ENCODE results near the gene CYSTM1.

Gene CYSTM1

GRCh38 chr5:140202078-140202477, 27.1 kb downstream of the CYSTM1 start:
- DNase-seq (ENCODE audit: low read depth) = no peak
- H3K4me3 ChIP-seq (ENCODE audit: low read depth, low read length) = no peak overlapping the region
- TF ChIP-seq, protein P1, sequence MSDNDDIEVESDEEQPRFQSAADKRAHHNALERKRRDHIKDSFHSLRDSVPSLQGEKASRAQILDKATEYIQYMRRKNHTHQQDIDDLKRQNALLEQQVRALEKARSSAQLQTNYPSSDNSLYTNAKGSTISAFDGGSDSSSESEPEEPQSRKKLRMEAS (IDR thresholded peaks at IDR 0.05; ENCODE audit: low read depth, low read length) = no peak
- TF ChIP-seq POLR2A (IDR thresholded peaks at IDR 0.05; ENCODE audit: extremely low read depth, insufficient read length) (no peak), MYC (IDR thresholded peaks at IDR 0.05; ENCODE audit: low read depth, low read length) (no peak)
- TF ChIP-seq, protein P2, sequence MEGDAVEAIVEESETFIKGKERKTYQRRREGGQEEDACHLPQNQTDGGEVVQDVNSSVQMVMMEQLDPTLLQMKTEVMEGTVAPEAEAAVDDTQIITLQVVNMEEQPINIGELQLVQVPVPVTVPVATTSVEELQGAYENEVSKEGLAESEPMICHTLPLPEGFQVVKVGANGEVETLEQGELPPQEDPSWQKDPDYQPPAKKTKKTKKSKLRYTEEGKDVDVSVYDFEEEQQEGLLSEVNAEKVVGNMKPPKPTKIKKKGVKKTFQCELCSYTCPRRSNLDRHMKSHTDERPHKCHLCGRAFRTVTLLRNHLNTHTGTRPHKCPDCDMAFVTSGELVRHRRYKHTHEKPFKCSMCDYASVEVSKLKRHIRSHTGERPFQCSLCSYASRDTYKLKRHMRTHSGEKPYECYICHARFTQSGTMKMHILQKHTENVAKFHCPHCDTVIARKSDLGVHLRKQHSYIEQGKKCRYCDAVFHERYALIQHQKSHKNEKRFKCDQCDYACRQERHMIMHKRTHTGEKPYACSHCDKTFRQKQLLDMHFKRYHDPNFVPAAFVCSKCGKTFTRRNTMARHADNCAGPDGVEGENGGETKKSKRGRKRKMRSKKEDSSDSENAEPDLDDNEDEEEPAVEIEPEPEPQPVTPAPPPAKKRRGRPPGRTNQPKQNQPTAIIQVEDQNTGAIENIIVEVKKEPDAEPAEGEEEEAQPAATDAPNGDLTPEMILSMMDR (IDR thresholded peaks at IDR 0.05; ENCODE audit: low read depth, low read length) = no peak

DNA sequence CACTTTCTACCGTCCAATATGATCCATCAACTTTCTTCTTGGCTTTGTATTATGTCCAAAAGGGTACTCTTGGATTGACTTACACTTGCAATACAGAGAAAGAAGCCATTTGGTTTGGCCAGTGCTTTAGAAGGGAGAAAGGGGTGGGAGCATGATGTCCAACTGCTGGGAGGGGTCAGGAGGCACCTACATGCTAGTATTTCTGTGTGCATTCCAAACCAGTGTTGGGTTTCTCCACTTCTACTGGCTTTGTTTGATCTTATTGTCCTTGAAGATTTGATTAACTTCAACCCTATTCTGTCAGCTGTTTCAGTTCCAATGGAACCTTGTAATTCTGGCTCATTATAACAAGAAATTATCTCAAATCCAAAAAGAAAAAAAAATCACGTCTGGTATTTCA, 27.6 kb downstream of the CYSTM1 start:
- no peak for DNase-seq (ENCODE audit: low read depth)
- TF ChIP-seq, protein P1 (IDR thresholded peaks at IDR 0.05; ENCODE audit: low read depth, low read length) = no peak
- TF ChIP-seq, protein P2 (IDR thresholded peaks at IDR 0.05; ENCODE audit: low read depth, low read length) = no peak
- TF ChIP-seq POLR2A (IDR thresholded peaks at IDR 0.05; ENCODE audit: extremely low read depth, insufficient read length) (no peak), MYC (IDR thresholded peaks at IDR 0.05; ENCODE audit: low read depth, low read length) (no peak)
- no peak overlapping the region for H3K4me3 ChIP-seq (ENCODE audit: low read depth, low read length)

GRCh38 chr5:140205216-140205615, 30.2 kb downstream of the CYSTM1 start:
- TF ChIP-seq, protein P2 (IDR thresholded peaks at IDR 0.05; ENCODE audit: low read depth, low read length) = no peak
- no peak for TF ChIP-seq MYC (IDR thresholded peaks at IDR 0.05; ENCODE audit: low read depth, low read length)
- TF ChIP-seq, protein P1 (IDR thresholded peaks at IDR 0.05; ENCODE audit: low read depth, low read length) = no peak
- no peak for TF ChIP-seq POLR2A (IDR thresholded peaks at IDR 0.05; ENCODE audit: extremely low read depth, insufficient read length)
- H3K4me3 ChIP-seq (ENCODE audit: low read depth, low read length) = no peak overlapping the region
- peak; percentile 50 for DNase-seq (ENCODE audit: low read depth)

- H3K4me3 ChIP-seq (ENCODE audit: low read depth, low read length) = no peak overlapping the region
- TF ChIP-seq, protein P1 (IDR thresholded peaks at IDR 0.05; ENCODE audit: low read depth, low read length) = no peak
- TF ChIP-seq POLR2A (IDR thresholded peaks at IDR 0.05; ENCODE audit: extremely low read depth, insufficient read length) = no peak
- no peak for DNase-seq (ENCODE audit: low read depth)
Observed at GRCh38 chr5:140205952-140206351, 31.0 kb downstream of the CYSTM1 start.

- H3K4me3 ChIP-seq (ENCODE audit: low read depth, low read length) = no peak overlapping the region
- TF ChIP-seq MYC (IDR thresholded peaks at IDR 0.05; ENCODE audit: low read depth, low read length) = no peak
- TF ChIP-seq, protein P2 (IDR thresholded peaks at IDR 0.05; ENCODE audit: low read depth, low read length) = no peak
- no peak for TF ChIP-seq POLR2A (IDR thresholded peaks at IDR 0.05; ENCODE audit: extremely low read depth, insufficient read length)
- TF ChIP-seq, protein P1 (IDR thresholded peaks at IDR 0.05; ENCODE audit: low read depth, low read length) = no peak
- no peak for DNase-seq (ENCODE audit: low read depth)
Observed at GRCh38 chr5:140207250-140207964, 32.4 kb downstream of the CYSTM1 start.

DNA sequence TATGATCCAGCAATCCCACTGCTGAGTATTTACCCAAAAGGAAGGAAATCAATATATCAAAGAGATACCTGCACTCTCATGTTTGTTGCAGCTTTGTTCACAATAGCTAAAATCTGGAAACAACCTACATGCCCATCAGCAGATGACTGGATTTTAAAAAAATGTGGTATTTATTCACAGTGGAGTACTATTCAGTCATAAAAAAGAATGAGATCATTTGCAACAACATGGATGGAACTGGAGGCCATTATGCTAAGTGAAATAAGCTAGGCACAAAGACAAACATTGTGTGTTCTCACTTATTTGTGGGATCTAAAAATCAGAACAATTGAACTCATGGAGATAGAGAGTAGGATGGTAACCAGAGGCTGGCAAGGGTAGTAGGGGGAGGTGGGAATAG, 33.1 kb downstream of the CYSTM1 start:
- no peak for DNase-seq (ENCODE audit: low read depth)
- TF ChIP-seq, protein P1 (IDR thresholded peaks at IDR 0.05; ENCODE audit: low read depth, low read length) = no peak
- TF ChIP-seq POLR2A (IDR thresholded peaks at IDR 0.05; ENCODE audit: extremely low read depth, insufficient read length) = no peak
- TF ChIP-seq, protein P2 (IDR thresholded peaks at IDR 0.05; ENCODE audit: low read depth, low read length) = no peak
- no peak overlapping the region for H3K4me3 ChIP-seq (ENCODE audit: low read depth, low read length)

Measured in NB4 (cell line).